ENCODE data around the gene DYNC1I1. TPM values are rescaled to one million over a fixed set of nuclear protein-coding genes. Genes with fewer than 3 reads are reported as not detected.

The DYNC1I1 gene
- total RNA-seq, 1 experiment from 2014 or later, result 3.2 TPM

- H3K18ac ChIP-seq (ENCODE audit: insufficient read length, low read depth, low read length), result no peak overlapping the region
- H3K56ac ChIP-seq (ENCODE audit: insufficient read length, low read depth, low read length), result no peak overlapping the region
- H3K27me3 ChIP-seq (ENCODE audit: insufficient read depth, low read length), result no peaks in the 10 kb centered on the region
- Mint-ChIP-seq H3K27ac (no peak overlapping the region), H3K27me3 (ENCODE audit: low read depth) (no peaks in the 10 kb centered on the region; the same call in 1 of the 2 replicates), H3K36me3 (ENCODE audit: insufficient read depth in 1 of 3, low read depth in 3 of 3) (no peaks in the 10 kb centered on the region), H3K4me3 (no peak overlapping the region), H3K4me1 (no peaks in the 10 kb centered on the region), H3K9me3 (no peaks in the 10 kb centered on the region)
- no peak overlapping the region for H3K4ac ChIP-seq (ENCODE audit: low read depth, low read length)
- H3T11ph ChIP-seq (ENCODE audit: low read length), result no peak overlapping the region
- H4K20me1 ChIP-seq (ENCODE audit: control insufficient read depth, insufficient read depth, insufficient read length), result no peaks in the 10 kb centered on the region
- H3K4me2 ChIP-seq (ENCODE audit: insufficient read depth, insufficient read length, low read length), result no peak overlapping the region
- WGBS (ENCODE audit: extremely low coverage, insufficient read length, low lambda C conversion rate), result no CpG with 5 or more reads among the region's 3 CpGs
- no peak overlapping the region for H2BK120ac ChIP-seq (ENCODE audit: low read depth, low read length, poor library complexity, severe bottlenecking)
- H3K23me2 ChIP-seq (ENCODE audit: insufficient read length, low read depth, low read length, poor library complexity, severe bottlenecking), result no peaks in the 10 kb centered on the region
- H2BK12ac ChIP-seq (ENCODE audit: insufficient read length, low read depth, low read length), result no peak overlapping the region
- H4K5ac ChIP-seq (ENCODE audit: insufficient read length, low read depth, low read length), result no peak overlapping the region
- no peak for DNase-seq
- no peak overlapping the region for H3K23ac ChIP-seq (ENCODE audit: insufficient read length, low read depth, low read length)
- no peak overlapping the region for H4K8ac ChIP-seq (replicated peaks; ENCODE audit: insufficient read length, low read depth, low read length)
- no peak overlapping the region for H4K91ac ChIP-seq (ENCODE audit: insufficient read length, low read depth, low read length)
- no peak overlapping the region for H2AFZ ChIP-seq (ENCODE audit: low read length)
- no peak overlapping the region for H2AK5ac ChIP-seq (ENCODE audit: insufficient read length, low read length)
- H2BK5ac ChIP-seq (ENCODE audit: insufficient read length, low read length), result no peak overlapping the region
- no peaks in the 10 kb centered on the region for H3K79me1 ChIP-seq (ENCODE audit: insufficient read depth, low read depth, low read length, poor library complexity, severe bottlenecking)
- H3K79me2 ChIP-seq (ENCODE audit: insufficient read depth, low read length), result no peaks in the 10 kb centered on the region
- TF ChIP-seq CTCF (conservative IDR thresholded peaks at IDR 0.05), result no peak
- no peak overlapping the region for H3K9ac ChIP-seq (ENCODE audit: extremely low read depth, insufficient read length, low read length)
- no peak overlapping the region for H2BK20ac ChIP-seq (ENCODE audit: low read depth, low read length, poor library complexity, severe bottlenecking)
- no peak overlapping the region for H2BK15ac ChIP-seq (ENCODE audit: low read depth, low read length)
- H3K9me3 ChIP-seq (ENCODE audit: control insufficient read depth, low read depth, low read length), result no peaks in the 10 kb centered on the region
- no peak overlapping the region for H3K27ac ChIP-seq (ENCODE audit: insufficient read length, low read depth, low read length)
- no peak overlapping the region for H3K14ac ChIP-seq (ENCODE audit: insufficient read depth, low read length)
- no peaks in the 10 kb centered on the region for H3K4me1 ChIP-seq (ENCODE audit: insufficient read depth, low read length)
Observed at GRCh38 chr7:95736635-95737034, 35.7 kb upstream of the DYNC1I1 start.
